Lung (tissue), 12 donors: ENCODE results near the gene TMEM184C. TPM values are rescaled to one million over a fixed set of nuclear protein-coding genes. Genes with fewer than 3 reads are reported as not detected.

Experiments used
- ATAC-seq: fragments of 200-7000 bp; cut with Tn5 transposase; one replicate; pipeline ENCODE4 v1.9.1; 2020; ENCODE audit warnings: moderate number of reproducible peaks; ENCODE audit not compliant: insufficient read depth, low FRiP score
- DNase-seq, 3 donors: peaks; one replicate each; pipeline ENCODE4 v3.0.0-alpha.2; 2013 to 2017
- H3K27ac ChIP-seq, 2 donors: one replicate each; pipeline ENCODE4 v1.5.1; 2013; ENCODE audit warnings: mild to moderate bottlenecking in 2 of 2, moderate library complexity in 2 of 2, control low read depth in 1 of 2, inconsistent platforms in 1 of 2, low read depth in 1 of 2, low read length in 1 of 2
- H3K27me3 ChIP-seq, 3 donors: one replicate each; pipeline ENCODE4 v1.5.1; 2013; ENCODE audit warnings: low read length in 2 of 3; ENCODE audit not compliant: control insufficient read depth in 3 of 3, insufficient read depth in 3 of 3
- H3K36me3 ChIP-seq, 4 donors: one replicate each; pipeline ENCODE4 v1.5.1; 2013; ENCODE audit warnings: low read length in 4 of 4, mild to moderate bottlenecking in 1 of 4, moderate library complexity in 1 of 4; ENCODE audit not compliant: control insufficient read depth in 4 of 4, insufficient read depth in 4 of 4
- H3K4me1 ChIP-seq, 5 donors: one replicate each; pipeline ENCODE4 v1.5.1; 2013; ENCODE audit warnings: low read length in 5 of 5, mild to moderate bottlenecking in 2 of 5, moderate library complexity in 1 of 5; ENCODE audit not compliant: control insufficient read depth in 5 of 5, insufficient read depth in 5 of 5
- H3K4me3 ChIP-seq: one replicate; pipeline ENCODE4 v1.5.1; 2013; ENCODE audit warnings: mild to moderate bottlenecking, control low read depth, moderate library complexity
- H3K9ac ChIP-seq, 2 donors: one replicate each; pipeline ENCODE4 v1.5.1; 2013; ENCODE audit warnings: low read length in 2 of 2, control low read depth in 1 of 2; ENCODE audit not compliant: insufficient read depth in 1 of 2
- H3K9me3 ChIP-seq, 4 donors: one replicate each; pipeline ENCODE4 v1.5.1; 2013; ENCODE audit warnings: low read length in 3 of 4, mild to moderate bottlenecking in 1 of 4, moderate library complexity in 1 of 4; ENCODE audit not compliant: control insufficient read depth in 4 of 4, insufficient read depth in 3 of 4
- CTCF ChIP-seq: IDR thresholded peaks from 2 replicates; pipeline ENCODE4 v1.5.1; 2012; ENCODE audit warnings: mild to moderate bottlenecking; ENCODE audit errors: control extremely low read depth, extremely low read depth
- WGBS, 2 donors: extraction: QIAGEN DNeasy Blood & Tissue Kit; methylation state at CpG; one replicate each; pipeline ENCODE4 v1.1.7; 2013; 5-methylcytosine and 5-hydroxymethylcytosine counted together
- polyA plus RNA-seq, 2 donors: library from polyadenylated mRNA; stranded (reverse); fragments of 200-250 nt; gene quantifications; one replicate each; pipeline ENCODE4 v1.2.1, GENCODE V29; 2013
- total RNA-seq, 2 donors: library from RNA; depleted of rRNA in 1 of 2; stranded (reverse); fragments of >200 nt in 1 of 2; gene quantifications; one replicate each; pipeline ENCODE4 v1.2.1, GENCODE V29; 2014 to 2021
- donor health status: control.
- donor health status: control.
- donor health status: Bipolar disorder and iron deficiency.
- donor health status: healthy.
- donor health status: DM: yes; HTN: yes; CAD: no.

TMEM184C gene
- total and polyA plus RNA-seq, 4 donors = 4.3 to 33.7 (median 23.8) TPM

DNA sequence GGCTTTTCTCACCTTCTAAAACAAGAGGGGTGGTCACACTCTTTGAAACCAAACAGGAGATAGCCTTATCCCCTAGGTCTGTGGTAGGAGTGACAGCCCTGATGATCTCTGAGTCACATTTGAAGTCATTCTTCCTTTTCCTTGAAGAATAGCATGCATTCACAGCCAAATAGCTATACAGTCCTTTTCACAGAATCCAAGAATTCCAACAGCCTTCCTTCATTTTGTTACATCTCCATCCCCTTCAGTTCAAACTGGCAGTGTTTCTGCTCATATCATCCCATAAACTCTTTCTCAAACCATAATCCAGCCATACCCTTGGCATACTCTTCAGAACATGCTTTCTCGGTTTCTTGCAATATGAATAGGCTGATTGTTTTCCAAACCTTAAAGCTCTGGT is 33.3 kb upstream of the TMEM184C start:
- Histone ChIP-seq H3K27me3 (no peaks in the 10 kb centered on the region), H3K27ac (no peak overlapping the region), H3K4me1 (peaks cover 0 to 12% (median 2%) of the 10 kb centered on the region in 5 donors), H3K4me3 (no peak overlapping the region), H3K9ac (no peak overlapping the region), H3K9me3 (peaks cover 0 to 4% (median 0%) of the 10 kb centered on the region in 4 donors), H3K36me3 (no peaks in the 10 kb centered on the region)
- 87 to 95% methylated on average over 1 of the region's 1 CpG for WGBS, 2 donors
- no peak for TF ChIP-seq CTCF
- no peak for DNase-seq
- no peak for ATAC-seq

- DNase-seq (no peak), ATAC-seq (no peak)
- no peak overlapping the region for H3K4me3 ChIP-seq
- H3K9ac ChIP-seq = no peak overlapping the region
- no peaks in the 10 kb centered on the region for H3K36me3 ChIP-seq
- peaks cover 0 to 23% (median 4%) of the 10 kb centered on the region in 5 donors for H3K4me1 ChIP-seq
- 43 to 67% methylated on average over 3 of the region's 3 CpGs for WGBS, 2 donors
- TF ChIP-seq CTCF = no peak
- H3K9me3 ChIP-seq = peaks cover 0 to 4% (median 0%) of the 10 kb centered on the region in 4 donors
- no peaks in the 10 kb centered on the region for H3K27me3 ChIP-seq
- H3K27ac ChIP-seq = no peak overlapping the region
Measured at GRCh38 chr4:147586032-147586431, 31.2 kb upstream of the TMEM184C start.

DNA sequence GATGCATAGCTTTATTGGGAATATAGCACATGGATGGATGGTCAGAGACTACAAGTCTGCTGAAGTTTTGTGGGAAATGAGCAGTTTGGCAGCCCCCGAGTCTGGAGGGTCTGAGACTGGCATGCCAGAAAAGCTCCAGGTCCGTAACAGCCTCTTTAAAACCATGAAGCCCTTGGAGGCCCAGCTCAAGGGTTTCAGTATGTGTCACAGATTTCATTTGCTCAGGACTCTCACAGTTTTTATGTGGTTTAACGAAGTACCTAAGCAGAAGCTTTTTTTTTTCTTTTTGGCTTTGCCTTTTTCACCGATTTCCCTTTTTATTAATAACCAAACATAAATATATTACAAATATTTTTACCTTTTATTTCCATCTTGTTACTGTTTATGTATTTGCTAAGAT is 30.6 kb upstream of the TMEM184C start:
- Histone ChIP-seq H3K9ac (no peak overlapping the region), H3K4me1 (peaks cover 0 to 23% (median 4%) of the 10 kb centered on the region in 5 donors), H3K9me3 (peaks cover 0 to 4% (median 0%) of the 10 kb centered on the region in 4 donors), H3K36me3 (no peaks in the 10 kb centered on the region), H3K27me3 (no peaks in the 10 kb centered on the region), H3K4me3 (no peak overlapping the region), H3K27ac (no peak overlapping the region)
- no peak for DNase-seq
- no peak for ATAC-seq
- WGBS, 2 donors = 62 to 88% methylated on average over 4 of the region's 4 CpGs
- no peak for TF ChIP-seq CTCF

DNA sequence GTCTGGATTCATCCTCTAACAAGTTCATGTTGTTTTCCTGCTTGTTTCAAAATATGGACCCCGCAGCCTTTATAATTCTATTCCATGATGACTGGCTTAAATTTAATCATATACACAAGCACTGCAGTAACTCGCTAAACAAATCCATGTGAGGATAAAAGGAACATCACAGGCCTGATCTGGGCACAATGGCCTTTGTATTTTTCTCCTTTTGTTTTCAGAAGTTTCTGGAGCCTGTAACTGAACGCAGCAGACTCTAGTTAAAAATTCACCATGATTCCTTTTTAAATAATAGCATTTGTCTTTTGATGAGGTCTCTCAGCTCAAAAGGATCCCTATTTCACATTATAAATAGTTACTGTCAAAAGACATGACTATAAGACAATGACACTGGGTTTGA is 30.2 kb upstream of the TMEM184C start:
- ATAC-seq (no peak), DNase-seq (no peak)
- TF ChIP-seq CTCF = no peak
- Histone ChIP-seq H3K9me3 (peaks cover 0 to 4% (median 0%) of the 10 kb centered on the region in 4 donors), H3K27me3 (no peaks in the 10 kb centered on the region), H3K9ac (no peak overlapping the region), H3K4me3 (no peak overlapping the region), H3K4me1 (peaks cover 0 to 23% (median 4%) of the 10 kb centered on the region in 5 donors), H3K27ac (no peak overlapping the region), H3K36me3 (no peaks in the 10 kb centered on the region)
- WGBS, 2 donors = 85 to 95% methylated on average over 3 of the region's 3 CpGs
